ENCODE measurements around the gene PLA2G2C.
A peak's percentile ranks its signal among the peaks of the same experiment; 100 is the strongest.
"Not testable (repeated sequence)": the region's sequence is repeated elsewhere in the genome, so short reads cannot be mapped to it uniquely, and the experiment has no call there.

PLA2G2C gene

GRCh38 chr1:20185834-20186782 lies at the start of gene PLA2G2C, which contains the start of gene UBXN10:
TSS of gene PLA2G2C (minus strand) at chr1:20186518. CDS start at chr1:20177363, 9,155 bp downstream.
TSS of gene UBXN10 (plus strand) at chr1:20186096. CDS start at chr1:20190562, 4,466 bp downstream.
- peak; percentile 50 for DNase-seq (ENCODE audit: low read depth, low spot score)

GRCh38 chr1:20234788-20235535 lies 48.6 kb upstream of the PLA2G2C start:
- no peak for DNase-seq (ENCODE audit: low read depth, low spot score)

- no peak for DNase-seq (ENCODE audit: low read depth, low spot score)
These were observed 47.5 kb upstream of the PLA2G2C start for GRCh38 chr1:20233866-20234265.

- DNase-seq (ENCODE audit: low read depth, low spot score), result no peak
These were observed 47.1 kb upstream of the PLA2G2C start for GRCh38 chr1:20233394-20233793.

- DNase-seq (ENCODE audit: low read depth, low spot score), result not testable (repeated sequence)
These were observed 46.2 kb upstream of the PLA2G2C start for GRCh38 chr1:20232564-20232963.

- DNase-seq (ENCODE audit: low read depth, low spot score), result peak; percentile 59
These were observed 42.9 kb upstream of the PLA2G2C start for GRCh38 chr1:20229171-20229570.

- DNase-seq (ENCODE audit: low read depth, low spot score), result no peak
These were observed 42.1 kb upstream of the PLA2G2C start for GRCh38 chr1:20228314-20228825.

GRCh38 chr1:20227704-20228103 lies 41.4 kb upstream of the PLA2G2C start:
- DNase-seq (ENCODE audit: low read depth, low spot score), result no peak

GRCh38 chr1:20224546-20224945 lies 38.2 kb upstream of the PLA2G2C start:
- DNase-seq (ENCODE audit: low read depth, low spot score), result no peak

- DNase-seq (ENCODE audit: low read depth, low spot score), result no peak
These were observed 37.5 kb upstream of the PLA2G2C start for GRCh38 chr1:20223551-20224419.

GRCh38 chr1:20223106-20223505 lies 36.8 kb upstream of the PLA2G2C start:
- no peak for DNase-seq (ENCODE audit: low read depth, low spot score)

- no peak for DNase-seq (ENCODE audit: low read depth, low spot score)
These were observed 33.7 kb upstream of the PLA2G2C start for GRCh38 chr1:20220036-20220435.

- not testable (repeated sequence) for DNase-seq (ENCODE audit: low read depth, low spot score)
These were observed 32.7 kb upstream of the PLA2G2C start for GRCh38 chr1:20219053-20219452.

- peak; percentile 33 for DNase-seq (ENCODE audit: low read depth, low spot score)
These were observed 30.3 kb upstream of the PLA2G2C start for GRCh38 chr1:20216574-20216973.

- peak; percentile 56 for DNase-seq (ENCODE audit: low read depth, low spot score)
These were observed 29.4 kb upstream of the PLA2G2C start for GRCh38 chr1:20215716-20216115.

- peak; percentile 77 for DNase-seq (ENCODE audit: low read depth, low spot score)
These were observed 26.5 kb upstream of the PLA2G2C start for GRCh38 chr1:20212685-20213331.

- DNase-seq (ENCODE audit: low read depth, low spot score), result no peak
These were observed 25.9 kb upstream of the PLA2G2C start for GRCh38 chr1:20212085-20212684.

GRCh38 chr1:20211511-20211931 lies 25.2 kb upstream of the PLA2G2C start:
- no peak for DNase-seq (ENCODE audit: low read depth, low spot score)

- DNase-seq (ENCODE audit: low read depth, low spot score), result no peak
These were observed 24.6 kb upstream of the PLA2G2C start for GRCh38 chr1:20210736-20211460.

- no peak for DNase-seq (ENCODE audit: low read depth, low spot score)
These were observed 23.2 kb upstream of the PLA2G2C start for GRCh38 chr1:20209471-20209870.
